ENCODE measurements around the gene CETP. TPM values are rescaled to one million over a fixed set of nuclear protein-coding genes. Genes with fewer than 3 reads are reported as not detected.

The CETP gene
- total and polyA plus RNA-seq, 9 of the 15 experiments (the other 6 are each of a cell fraction or from before 2014, with no cell fraction given): 0.07 to 0.11 TPM; not detected in 7

GRCh38 chr16:56931271-56931891, 30.4 kb upstream of the CETP start (continued):
- no peak for TF ChIP-seq MLLT1 (IDR thresholded peaks at IDR 0.05)
- TF ChIP-seq NR4A1 (CRISPR knock-in tag; IDR thresholded peaks at IDR 0.05): no peak
- TF ChIP-seq NR4A1 (tag; IDR thresholded peaks at IDR 0.05): peak; percentile 92
- TF ChIP-seq PURB (CRISPR knock-in tag; IDR thresholded peaks at IDR 0.05; ENCODE audit: low read depth): no peak
- TF ChIP-seq NFXL1 (CRISPR knock-in tag; IDR thresholded peaks at IDR 0.05): peak; percentile 72; the same call in 1 of the 2 replicates
- TF ChIP-seq NR2C2 (CRISPR knock-in tag; IDR thresholded peaks at IDR 0.05): no peak
- no peak for TF ChIP-seq NR2C2 (tag; IDR thresholded peaks at IDR 0.05)
- no peak for TF ChIP-seq MEF2A (IDR thresholded peaks at IDR 0.05; ENCODE audit: control insufficient read depth, low read depth, low read length)
- TF ChIP-seq ZNF165 (CRISPR knock-in tag; IDR thresholded peaks at IDR 0.05; ENCODE audit: borderline replicate concordance): peak; percentile 87
- 0 out of 2 replicates have a peak, but pooled peaks have one; percentile 37 for TF ChIP-seq ZNF232 (CRISPR knock-in tag; IDR thresholded peaks at IDR 0.05)
- no peak for TF ChIP-seq SIN3B (IDR thresholded peaks at IDR 0.05; ENCODE audit: low read depth)
- no peak for TF ChIP-seq C11orf30 (IDR thresholded peaks at IDR 0.05; ENCODE audit: low read depth)
- TF ChIP-seq SUPT5H (IDR thresholded peaks at IDR 0.05): no peak
- no peak for TF ChIP-seq ZBTB49 (CRISPR knock-in tag; IDR thresholded peaks at IDR 0.05; ENCODE audit: borderline replicate concordance)
- TF ChIP-seq ZBED1 (IDR thresholded peaks at IDR 0.05): no peak; the same call in 1 of the 2 replicates
- TF ChIP-seq WHSC1 (IDR thresholded peaks at IDR 0.05; ENCODE audit: low read length): no peak
- no peak for TF ChIP-seq CHD4 (IDR thresholded peaks at IDR 0.05; ENCODE audit: insufficient read depth, insufficient replicate concordance, low read depth, low read length, poor library complexity, severe bottlenecking)
- no peak for TF ChIP-seq BCOR (IDR thresholded peaks at IDR 0.05)
- peak; percentile 52; the same call in 1 of the 2 replicates for TF ChIP-seq DMBX1 (CRISPR knock-in tag; IDR thresholded peaks at IDR 0.05; ENCODE audit: borderline replicate concordance)
- TF ChIP-seq ILK (tag; IDR thresholded peaks at IDR 0.05; ENCODE audit: borderline replicate concordance, low read depth): no peak
- no peak for TF ChIP-seq CREB1 (IDR thresholded peaks at IDR 0.05)
- no peak for TF ChIP-seq CREB1 (CRISPR knock-in tag; IDR thresholded peaks at IDR 0.05)
- TF ChIP-seq PCBP1 (IDR thresholded peaks at IDR 0.05; ENCODE audit: low read depth, low read length, poor library complexity, severe bottlenecking): no peak
- no peak for TF ChIP-seq POLR2B (IDR thresholded peaks at IDR 0.05; ENCODE audit: low read depth, partially characterized antibody)
- TF ChIP-seq ARID1B (IDR thresholded peaks at IDR 0.05): peak; percentile 25; the same call in 1 of the 2 replicates
- TF ChIP-seq EP400 (IDR thresholded peaks at IDR 0.05): no peak
- TF ChIP-seq ZFX (CRISPR knock-in tag; IDR thresholded peaks at IDR 0.05): peak; percentile 81; the same call in 1 of the 2 replicates

All from K562 (cell line).